A549 (cell line): ENCODE measurements around the gene LMAN1L. TPM values are rescaled to one million over a fixed set of nuclear protein-coding genes. Genes with fewer than 3 reads are reported as not detected.
A peak's percentile ranks its signal among the peaks of the same experiment; 100 is the strongest.

ENCODE experiments used
- ATAC-seq, 2 experiments: fragments of 200-7000 bp in 1 of 2; fragments of >200 bp in 1 of 2; cut with Nextera tagmentation in 1 of 2; cut with Tn5 transposase in 1 of 2; 3 replicates each; pipeline versions ENCODE4 v1.8.0 to v1.9.1; 2018 to 2020; ENCODE audit warnings: mild to moderate bottlenecking in 1 of 2, moderate library complexity in 1 of 2
- CTCF ChIA-PET: fragments of 300-600 bp; sonication (Branson Sonifier 250); formaldehyde crosslinking; extraction: SDS; loops from one replicate; lab custom pipeline; 2021; ENCODE audit warnings: antibody characterized with exemption, inconsistent platforms; lab: Yijun Ruan, JAX
- POLR2A ChIA-PET: fragments of 350-600 bp; formaldehyde crosslinking; extraction: SDS; loops from one replicate; lab custom pipeline; 2021; ENCODE audit warnings: antibody characterized with exemption, inconsistent platforms; lab: Yijun Ruan, JAX
- DNase-seq, 2 experiments: peaks; one replicate each; pipeline versions ENCODE4 v3.0.0 to v3.0.0-alpha.2; 2011 to 2016; ENCODE audit warnings: low read depth in 1 of 2, low spot score in 1 of 2
- FAIRE-seq: peaks from 2 replicates; lab custom pipeline; 2011; peaks lifted over from hg19 to GRCh38; lab: Jason Lieb, UNC
- H3K27ac ChIP-seq, 2 experiments: fragments of >200 bp; sonication (Bioruptor Twin); formaldehyde crosslinking; 3 replicates each; pipeline ENCODE4 v1.5.1; 2016 to 2017
- H3K4me1 ChIP-seq: fragments of >200 bp; sonication (Bioruptor Twin); formaldehyde crosslinking; 3 replicates; pipeline ENCODE4 v1.6.1; 2016
- H3K4me2 ChIP-seq: fragments of >200 bp; sonication (Bioruptor Twin); formaldehyde crosslinking; 3 replicates; pipeline ENCODE4 v1.6.1; 2016
- H3K4me3 ChIP-seq: fragments of >200 bp; sonication (Bioruptor Twin); formaldehyde crosslinking; 3 replicates; pipeline ENCODE4 v1.5.1; 2016
- H3K9me3 ChIP-seq: fragments of >200 bp; sonication (Bioruptor Twin); formaldehyde crosslinking; 3 replicates; pipeline ENCODE4 v1.6.1; 2016
- BHLHE40 ChIP-seq: IDR thresholded peaks from 2 replicates; pipeline ENCODE4 v1.6.1; 2012; ENCODE audit warnings: low read depth, low read length, inconsistent platforms
- CHD2 ChIP-seq: fragments of 150-350 bp; IDR thresholded peaks from 2 replicates; pipeline ENCODE4 v1.6.1; 2014; ENCODE audit warnings: low read length; ENCODE audit not compliant: partially characterized antibody
- CHD4 ChIP-seq: fragments of 200-600 bp; sonication (generic); IDR thresholded peaks from 2 replicates; pipeline ENCODE4 v1.6.1; 2016; ENCODE audit warnings: antibody characterized with exemption, mild to moderate bottlenecking, borderline replicate concordance
- HEYL ChIP-seq: fragments of 250-450 bp; sonication (Bioruptor Pico); IDR thresholded peaks from 2 replicates; pipeline ENCODE4 v1.8.0; 2021; ENCODE audit warnings: mild to moderate bottlenecking, moderate library complexity
- HOXA7 ChIP-seq: fragments of 250-450 bp; sonication (Bioruptor Pico); IDR thresholded peaks from 2 replicates; pipeline ENCODE4 v1.5.0; 2020; ENCODE audit warnings: mild to moderate bottlenecking, moderate library complexity
- HOXB5 ChIP-seq: fragments of 250-450 bp; sonication (Bioruptor Pico); IDR thresholded peaks from 2 replicates; pipeline ENCODE4 v1.5.0; 2020; ENCODE audit warnings: mild to moderate bottlenecking, moderate library complexity
- KDM1A ChIP-seq: fragments of 200-600 bp; sonication (generic); IDR thresholded peaks from 2 replicates; pipeline ENCODE4 v1.6.1; 2016; ENCODE audit warnings: low read depth, mild to moderate bottlenecking
- NR3C1 ChIP-seq: fragments of >200 bp; sonication (Bioruptor Twin); formaldehyde crosslinking; IDR thresholded peaks from 3 replicates; pipeline ENCODE4 v1.6.1; 2017
- PHF8 ChIP-seq: fragments of 200-600 bp; sonication (generic); IDR thresholded peaks from 2 replicates; pipeline ENCODE4 v1.6.1; 2016; ENCODE audit warnings: low read depth, mild to moderate bottlenecking, antibody characterized with exemption, moderate library complexity, borderline replicate concordance
- RARB ChIP-seq: fragments of 250-450 bp; sonication (Bioruptor Pico); IDR thresholded peaks from 2 replicates; pipeline ENCODE4 v1.8.0; 2021; ENCODE audit warnings: mild to moderate bottlenecking, moderate library complexity
- RCOR1 ChIP-seq: fragments of 150-350 bp; IDR thresholded peaks from 2 replicates; pipeline ENCODE4 v1.6.1; 2014; ENCODE audit warnings: antibody characterized with exemption, low read length, low read depth
- SMC3 ChIP-seq: fragments of >200 bp; sonication (Bioruptor Twin); formaldehyde crosslinking; IDR thresholded peaks from 3 replicates; pipeline ENCODE4 v1.6.1; 2018; ENCODE audit warnings: inconsistent platforms
- ZFP36 ChIP-seq: fragments of 450-650 bp; IDR thresholded peaks from 2 replicates; pipeline ENCODE4 v1.6.1; 2014; ENCODE audit warnings: borderline replicate concordance; ENCODE audit not compliant: partially characterized antibody
- WGBS: methylation state at CpG from one replicate; pipeline ENCODE4 v1.1.6; 2017; ENCODE audit errors: missing lambda C conversion rate; 5-methylcytosine and 5-hydroxymethylcytosine counted together
- polyA plus RNA-seq, 4 experiments: library from polyadenylated mRNA; depleted of rRNA in 3 of 4; stranded (reverse); fragments of >200 nt; fragmentation: RNase III in 1 of 4; extraction: RNeasy Plus Mini Kit Qiagen cat#74134 plus additional on column Dnase treatment in 1 of 4; gene quantifications; 2 replicates in 3 of 4; 3 replicates in 1 of 4; pipeline ENCODE4 v1.2.3, GENCODE V29; 2011 to 2017
- TF ChIP-seq, protein P1 (sequence below): fragments of >200 bp; sonication (Bioruptor Twin); formaldehyde crosslinking; IDR thresholded peaks from 3 replicates; pipeline ENCODE4 v1.5.1; 2016
- TF ChIP-seq, protein P2 (sequence below): fragments of >200 bp; sonication (Bioruptor Twin); formaldehyde crosslinking; IDR thresholded peaks from 3 replicates; pipeline ENCODE4 v1.6.1; 2016
- TF ChIP-seq, protein P3 (sequence below): IDR thresholded peaks from 2 replicates; pipeline ENCODE4 v1.6.1; 2012; ENCODE audit warnings: low read depth, borderline replicate concordance
- TF ChIP-seq, protein P4 (sequence below): IDR thresholded peaks from 2 replicates; pipeline ENCODE4 v1.6.1; 2012
- TF ChIP-seq, protein P5 (sequence below): fragments of 150-350 bp; IDR thresholded peaks from 2 replicates; pipeline ENCODE4 v1.6.1; 2014; ENCODE audit warnings: low read depth, mild to moderate bottlenecking, low read length

LMAN1L gene
- polyA plus RNA-seq, 2 of the 4 experiments (the other 2 are of a cell fraction): not detected

DNA sequence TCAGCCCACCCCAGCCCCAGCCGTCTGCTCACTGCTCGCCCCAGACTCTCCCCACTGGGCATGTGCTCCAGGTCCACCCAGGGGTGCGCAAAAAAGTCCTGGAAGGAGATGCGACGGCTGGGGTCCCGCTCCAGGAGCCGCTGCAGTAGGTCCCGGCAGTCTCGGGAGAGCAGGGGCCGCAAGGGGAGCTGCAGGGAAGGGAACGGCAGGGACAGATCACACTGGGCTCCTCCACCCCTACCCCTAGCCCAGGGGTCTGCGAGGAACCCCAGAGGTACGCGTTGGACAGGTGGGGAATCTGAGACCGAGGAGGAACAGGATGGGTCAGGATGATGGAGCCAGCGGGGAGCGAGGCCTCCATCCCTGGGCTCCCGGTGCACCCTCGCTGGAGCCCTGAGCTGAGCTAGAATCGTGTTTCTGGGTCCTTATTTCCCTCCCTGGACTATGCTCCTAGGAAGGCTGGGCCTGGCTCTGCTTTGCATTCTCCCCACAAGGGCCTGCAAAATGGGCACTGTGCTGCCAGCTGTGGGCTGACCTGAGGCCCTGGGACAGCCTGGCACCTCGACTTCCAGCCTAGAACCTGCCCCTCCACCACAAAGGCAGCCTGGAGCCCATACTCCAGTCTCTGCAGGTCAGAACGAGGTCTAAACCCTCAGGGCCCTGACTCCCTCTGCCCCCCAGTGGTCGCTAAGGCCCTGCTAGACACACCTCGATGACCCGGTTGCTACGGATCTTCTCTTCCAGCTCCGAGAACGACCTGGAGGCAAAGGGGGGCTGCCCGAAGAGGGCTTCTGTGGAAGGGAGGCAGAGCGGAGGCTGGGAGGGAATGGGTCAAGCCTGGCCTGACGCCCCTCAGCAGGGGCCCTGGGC lies 27.1 kb downstream of the LMAN1L start:
- Histone ChIP-seq H3K9me3 (no peaks in the 10 kb centered on the region), H3K27ac (no peak overlapping the region), H3K4me3 (no peak overlapping the region), H3K4me2 (no peak overlapping the region), H3K4me1 (peaks cover 13% of the 10 kb centered on the region)
- ChIA-PET CTCF (interaction anchor here (0.6 to 66.7 kb wide), 3 partner anchors 10 to 184 kb away, joined by 3 to 1908 read pairs (median 5); partner anchors contain the start of genes CSK and LMAN1L), POLR2A (no interaction called here)
- ATAC-seq (no peak), DNase-seq (no peak), FAIRE-seq (no peak)
- no peak for TF ChIP-seq HOXB5 (CRISPR knock-in tag)
- TF ChIP-seq, protein P1, sequence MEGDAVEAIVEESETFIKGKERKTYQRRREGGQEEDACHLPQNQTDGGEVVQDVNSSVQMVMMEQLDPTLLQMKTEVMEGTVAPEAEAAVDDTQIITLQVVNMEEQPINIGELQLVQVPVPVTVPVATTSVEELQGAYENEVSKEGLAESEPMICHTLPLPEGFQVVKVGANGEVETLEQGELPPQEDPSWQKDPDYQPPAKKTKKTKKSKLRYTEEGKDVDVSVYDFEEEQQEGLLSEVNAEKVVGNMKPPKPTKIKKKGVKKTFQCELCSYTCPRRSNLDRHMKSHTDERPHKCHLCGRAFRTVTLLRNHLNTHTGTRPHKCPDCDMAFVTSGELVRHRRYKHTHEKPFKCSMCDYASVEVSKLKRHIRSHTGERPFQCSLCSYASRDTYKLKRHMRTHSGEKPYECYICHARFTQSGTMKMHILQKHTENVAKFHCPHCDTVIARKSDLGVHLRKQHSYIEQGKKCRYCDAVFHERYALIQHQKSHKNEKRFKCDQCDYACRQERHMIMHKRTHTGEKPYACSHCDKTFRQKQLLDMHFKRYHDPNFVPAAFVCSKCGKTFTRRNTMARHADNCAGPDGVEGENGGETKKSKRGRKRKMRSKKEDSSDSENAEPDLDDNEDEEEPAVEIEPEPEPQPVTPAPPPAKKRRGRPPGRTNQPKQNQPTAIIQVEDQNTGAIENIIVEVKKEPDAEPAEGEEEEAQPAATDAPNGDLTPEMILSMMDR: no peak
- TF ChIP-seq NR3C1: no peak
- TF ChIP-seq, protein P2, sequence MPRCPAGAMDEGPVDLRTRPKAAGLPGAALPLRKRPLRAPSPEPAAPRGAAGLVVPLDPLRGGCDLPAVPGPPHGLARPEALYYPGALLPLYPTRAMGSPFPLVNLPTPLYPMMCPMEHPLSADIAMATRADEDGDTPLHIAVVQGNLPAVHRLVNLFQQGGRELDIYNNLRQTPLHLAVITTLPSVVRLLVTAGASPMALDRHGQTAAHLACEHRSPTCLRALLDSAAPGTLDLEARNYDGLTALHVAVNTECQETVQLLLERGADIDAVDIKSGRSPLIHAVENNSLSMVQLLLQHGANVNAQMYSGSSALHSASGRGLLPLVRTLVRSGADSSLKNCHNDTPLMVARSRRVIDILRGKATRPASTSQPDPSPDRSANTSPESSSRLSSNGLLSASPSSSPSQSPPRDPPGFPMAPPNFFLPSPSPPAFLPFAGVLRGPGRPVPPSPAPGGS: no peak
- TF ChIP-seq KDM1A: no peak
- TF ChIP-seq, protein P3, sequence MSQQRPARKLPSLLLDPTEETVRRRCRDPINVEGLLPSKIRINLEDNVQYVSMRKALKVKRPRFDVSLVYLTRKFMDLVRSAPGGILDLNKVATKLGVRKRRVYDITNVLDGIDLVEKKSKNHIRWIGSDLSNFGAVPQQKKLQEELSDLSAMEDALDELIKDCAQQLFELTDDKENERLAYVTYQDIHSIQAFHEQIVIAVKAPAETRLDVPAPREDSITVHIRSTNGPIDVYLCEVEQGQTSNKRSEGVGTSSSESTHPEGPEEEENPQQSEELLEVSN: no peak
- TF ChIP-seq HEYL (CRISPR knock-in tag): no peak
- no peak for TF ChIP-seq ZFP36
- no peak for TF ChIP-seq RCOR1
- TF ChIP-seq HOXA7 (CRISPR knock-in tag): no peak
- 87% methylated on average over 29 of the region's 31 CpGs for WGBS

DNA sequence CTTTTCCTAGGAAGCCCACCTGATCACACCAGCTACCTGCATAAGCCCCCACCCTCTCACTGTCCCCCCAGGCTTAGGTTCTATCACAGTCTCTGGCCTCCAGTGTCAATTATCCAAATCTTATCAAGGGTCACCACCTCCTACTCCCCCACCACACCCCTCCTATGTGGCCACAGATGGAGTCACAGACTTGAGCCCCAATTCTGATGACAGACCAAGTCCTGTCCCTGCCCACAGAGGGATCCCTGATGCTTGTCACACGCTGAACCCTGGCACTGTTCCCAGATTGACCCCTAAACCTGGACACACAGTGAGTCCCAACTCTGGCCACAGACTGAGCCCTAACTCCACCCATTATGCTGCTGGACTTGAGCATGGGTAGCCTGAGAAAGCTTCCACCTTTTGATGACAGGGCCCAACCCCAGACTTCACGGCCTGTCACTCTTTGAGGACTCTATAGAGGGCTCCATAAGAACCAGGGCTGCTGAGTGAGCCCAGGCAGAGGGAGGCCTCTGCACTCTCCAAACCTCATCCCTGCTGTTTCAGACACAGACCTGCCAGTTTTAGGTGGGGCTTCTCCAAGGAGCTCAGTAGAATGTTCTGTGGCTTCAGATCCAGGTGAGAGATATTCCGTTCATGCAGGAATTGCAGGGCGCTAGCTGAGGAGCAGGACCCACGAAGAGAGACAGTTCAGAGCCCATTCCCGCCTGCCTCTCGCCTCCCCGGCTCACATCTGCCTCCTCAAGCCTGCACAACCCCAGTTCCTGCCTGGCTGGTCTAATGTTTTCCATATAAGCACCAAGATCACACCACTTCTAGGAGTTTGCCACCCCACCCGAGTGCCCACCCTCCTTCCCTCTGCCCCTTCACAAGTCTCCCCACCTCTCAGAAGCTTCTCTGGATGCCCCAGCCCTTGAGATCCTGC lies 28.5 kb downstream of the LMAN1L start:
- ChIA-PET CTCF (interaction anchor here (0.9 to 66.7 kb wide), 5 partner anchors 10 to 61 kb away, joined by 3 to 1908 read pairs (median 3); partner anchors contain the start of genes CPLX3, CSK and LMAN1L), POLR2A (no interaction called here)
- TF ChIP-seq SMC3 (no peak), CHD2 (no peak), CHD4 (no peak), ZFP36 (no peak), BHLHE40 (no peak), PHF8 (no peak), RCOR1 (no peak), RARB (no peak)
- TF ChIP-seq, protein P4, sequence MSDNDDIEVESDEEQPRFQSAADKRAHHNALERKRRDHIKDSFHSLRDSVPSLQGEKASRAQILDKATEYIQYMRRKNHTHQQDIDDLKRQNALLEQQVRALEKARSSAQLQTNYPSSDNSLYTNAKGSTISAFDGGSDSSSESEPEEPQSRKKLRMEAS: no peak
- TF ChIP-seq, protein P5, sequence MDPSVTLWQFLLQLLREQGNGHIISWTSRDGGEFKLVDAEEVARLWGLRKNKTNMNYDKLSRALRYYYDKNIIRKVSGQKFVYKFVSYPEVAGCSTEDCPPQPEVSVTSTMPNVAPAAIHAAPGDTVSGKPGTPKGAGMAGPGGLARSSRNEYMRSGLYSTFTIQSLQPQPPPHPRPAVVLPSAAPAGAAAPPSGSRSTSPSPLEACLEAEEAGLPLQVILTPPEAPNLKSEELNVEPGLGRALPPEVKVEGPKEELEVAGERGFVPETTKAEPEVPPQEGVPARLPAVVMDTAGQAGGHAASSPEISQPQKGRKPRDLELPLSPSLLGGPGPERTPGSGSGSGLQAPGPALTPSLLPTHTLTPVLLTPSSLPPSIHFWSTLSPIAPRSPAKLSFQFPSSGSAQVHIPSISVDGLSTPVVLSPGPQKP: no peak
- Histone ChIP-seq H3K4me2 (peak overlapping the region; percentile 88; the same call in 2 of the 3 replicates), H3K9me3 (no peaks in the 10 kb centered on the region), H3K4me3 (no peak overlapping the region), H3K27ac (no peak overlapping the region), H3K4me1 (peaks cover 13% of the 10 kb centered on the region)
- no peak for DNase-seq
- ATAC-seq: no peak
- WGBS: 91% methylated on average over 9 of the region's 9 CpGs
- FAIRE-seq: no peak
